Colonic mucosa (tissue), 4 donors: ENCODE measurements around the gene RING1. TPM values are rescaled to one million over a fixed set of nuclear protein-coding genes. Genes with fewer than 3 reads are reported as not detected.

ENCODE experiments used
- DNase-seq: peaks from one replicate; pipeline ENCODE4 v3.0.0-alpha.2; 2020
- H3K27ac ChIP-seq: fragments of 200-600 bp; one replicate; pipeline ENCODE4 v1.8.0; 2021
- H3K27me3 ChIP-seq: fragments of 200-600 bp; one replicate; pipeline ENCODE4 v1.8.0; 2021
- H3K36me3 ChIP-seq: fragments of 200-600 bp; one replicate; pipeline ENCODE4 v1.8.0; 2021
- H3K4me1 ChIP-seq: fragments of 200-600 bp; one replicate; pipeline ENCODE4 v1.8.0; 2021; ENCODE audit warnings: mild to moderate bottlenecking
- H3K4me3 ChIP-seq: fragments of 200-600 bp; one replicate; pipeline ENCODE4 v1.8.0; 2021
- H3K9ac ChIP-seq, 2 donors: one replicate each; pipeline ENCODE4 v1.7.0; 2013; ENCODE audit warnings: control low read depth in 2 of 2, low read depth in 2 of 2, low read length in 2 of 2
- H3K9me3 ChIP-seq: fragments of 200-600 bp; one replicate; pipeline ENCODE4 v1.8.0; 2021
- CTCF ChIP-seq: fragments of 200-600 bp; IDR thresholded peaks from one replicate; pipeline ENCODE4 v1.8.0; 2022; ENCODE audit warnings: antibody characterized with exemption, mild to moderate bottlenecking
- intact Hi-C: fragments of 100-400 bp; cut with DNase I; formaldehyde crosslinking; loops from one replicate; pipeline ENCODE4 v1.14.1; 2022
- total RNA-seq, 2 donors: library from RNA; stranded (reverse); fragmentation: NEBNext Ultra II Directional in 1 of 2; extraction: Animal tissue kit (Norgen Biotek cat#: 25700) in 1 of 2; gene quantifications; one replicate each; pipeline ENCODE4 v1.2.1, GENCODE V29; 2021
- donor health status: healthy.
- donor health status: DM: no; HTN: no; CAD: no.
- donor health status: DM: no; HTN: no; CAD: no.

Gene RING1
- total RNA-seq, 2 donors from 2014 or later = 24.8 to 30.9 TPM

DNA sequence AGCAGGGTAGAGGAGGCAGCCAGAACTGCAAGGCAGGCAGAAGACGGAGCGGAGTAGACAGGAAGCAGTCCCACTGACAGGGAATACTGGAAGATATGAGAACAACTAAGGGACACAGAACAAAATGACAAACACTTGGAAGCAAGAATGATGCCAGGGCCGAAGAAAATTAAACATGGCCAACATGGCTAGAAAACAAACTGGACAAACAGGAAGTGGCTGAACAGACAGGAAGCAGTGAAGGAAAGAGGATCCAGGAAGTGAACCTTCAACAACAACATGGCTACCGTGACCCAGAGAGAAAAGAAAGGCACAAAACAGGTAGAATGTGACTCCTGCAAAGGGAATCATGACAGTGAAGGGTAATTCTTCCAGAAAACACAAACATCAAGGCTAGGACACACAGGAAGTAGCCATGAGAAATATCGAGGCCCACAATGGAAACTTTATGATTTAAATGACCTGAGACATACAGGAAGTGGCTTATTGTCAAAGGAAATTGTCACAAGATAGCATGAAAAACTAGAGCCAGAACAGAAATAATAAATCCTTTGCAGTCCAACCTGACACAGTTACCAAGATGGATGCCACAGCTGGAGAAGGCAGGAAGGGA is 25.1 kb upstream of the RING1 start:
- Histone ChIP-seq H3K27me3 (no peaks in the 10 kb centered on the region), H3K4me3 (no peak overlapping the region), H3K9ac (no peak overlapping the region), H3K9me3 (no peaks in the 10 kb centered on the region), H3K27ac (no peak overlapping the region), H3K36me3 (no peaks in the 10 kb centered on the region), H3K4me1 (no peaks in the 10 kb centered on the region)
- DNase-seq = no peak
- intact Hi-C loops = no loop called here
- TF ChIP-seq CTCF = no peak

DNA sequence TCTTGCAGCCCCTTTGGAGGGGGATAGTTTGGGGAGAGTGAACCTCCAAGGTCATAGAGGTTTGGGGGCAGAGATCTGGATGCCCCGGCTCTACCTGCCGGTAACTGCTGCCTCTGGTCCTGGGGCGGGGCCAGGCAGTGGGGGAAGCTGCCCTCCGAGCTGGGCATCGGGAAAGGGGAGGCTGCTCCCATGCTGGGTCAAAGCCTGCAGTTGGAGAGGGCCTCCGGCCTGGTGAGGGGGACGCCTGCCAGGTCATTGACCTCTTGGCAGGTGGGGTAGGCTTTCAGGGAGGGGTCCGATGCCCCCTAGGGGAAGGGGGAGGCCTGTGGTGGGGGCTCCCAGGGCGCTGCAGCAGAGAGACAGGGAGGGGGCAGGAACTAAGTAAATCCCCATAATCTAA is 23.1 kb upstream of the RING1 start:
- Histone ChIP-seq H3K9ac (no peak overlapping the region), H3K36me3 (no peaks in the 10 kb centered on the region), H3K27me3 (no peaks in the 10 kb centered on the region), H3K4me1 (no peaks in the 10 kb centered on the region), H3K9me3 (no peaks in the 10 kb centered on the region), H3K4me3 (no peak overlapping the region), H3K27ac (no peak overlapping the region)
- no peak for TF ChIP-seq CTCF
- no peak for DNase-seq
- intact Hi-C loops = no loop called here

DNA sequence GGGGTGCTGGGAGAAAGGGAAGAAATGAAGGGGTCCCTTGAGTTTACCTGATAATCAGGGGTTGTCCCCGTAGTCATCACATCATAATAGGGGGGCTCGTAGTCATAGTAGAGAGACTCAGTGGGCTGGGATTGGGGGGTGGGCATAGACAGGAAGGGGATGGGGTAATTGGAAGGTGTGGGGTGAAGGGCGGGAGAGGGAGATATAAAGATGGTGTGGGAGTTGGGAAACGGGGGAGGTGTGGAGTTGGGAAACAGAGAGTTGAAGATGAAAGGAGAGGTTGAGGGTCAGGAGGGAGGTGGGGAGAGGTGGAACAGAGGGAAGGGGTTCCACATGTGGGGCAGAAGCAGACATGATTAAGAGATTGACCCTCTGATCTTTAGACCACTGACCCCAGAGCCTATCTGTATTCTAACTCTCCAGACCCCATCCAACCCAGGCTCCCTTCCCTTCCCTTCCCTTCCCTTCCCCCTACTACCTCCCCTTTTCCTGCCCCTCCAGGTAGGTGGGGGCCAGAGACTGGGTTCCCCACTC is 22.6 kb upstream of the RING1 start:
- no peak overlapping the region for H3K27ac ChIP-seq
- intact Hi-C loops = no loop called here
- peaks cover under 1% of the 10 kb centered on the region for H3K27me3 ChIP-seq
- no peak for DNase-seq
- H3K9ac ChIP-seq = no peak overlapping the region
- H3K4me1 ChIP-seq = no peaks in the 10 kb centered on the region
- H3K9me3 ChIP-seq = no peaks in the 10 kb centered on the region
- no peak overlapping the region for H3K4me3 ChIP-seq
- H3K36me3 ChIP-seq = no peaks in the 10 kb centered on the region
- TF ChIP-seq CTCF = no peak

DNA sequence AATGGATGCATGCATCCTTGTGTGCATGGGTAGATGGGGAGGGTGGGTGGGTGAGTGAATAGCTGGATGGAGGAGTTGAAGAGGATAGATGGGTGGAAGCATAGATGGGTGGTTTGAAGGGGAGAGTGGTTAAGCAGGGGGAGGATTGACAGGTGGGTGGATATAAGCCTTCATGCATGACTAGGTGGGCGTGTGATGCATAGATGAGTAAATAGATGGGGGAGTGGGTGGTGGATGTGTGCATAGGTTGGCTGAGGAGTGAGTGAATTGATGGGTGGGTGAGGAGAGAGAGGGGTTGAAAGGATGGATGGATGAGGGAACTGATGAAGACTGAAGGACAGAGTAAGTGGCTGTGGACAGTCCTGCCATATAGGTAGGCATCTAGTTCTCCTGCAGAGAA is 20.5 kb upstream of the RING1 start:
- Histone ChIP-seq H3K4me1 (peaks cover 6% of the 10 kb centered on the region), H3K27ac (no peak overlapping the region), H3K36me3 (no peaks in the 10 kb centered on the region), H3K27me3 (peaks cover 22% of the 10 kb centered on the region), H3K9ac (no peak overlapping the region), H3K4me3 (no peak overlapping the region), H3K9me3 (no peaks in the 10 kb centered on the region)
- no peak for TF ChIP-seq CTCF
- DNase-seq = no peak
- intact Hi-C loops = no loop called here

GRCh38 chr6:33189164-33189563 is 19.1 kb upstream of the RING1 start:
- peaks cover 24% of the 10 kb centered on the region for H3K27me3 ChIP-seq
- no peak for DNase-seq

More at GRCh38 chr6:33189164-33189563, 19.1 kb upstream of the RING1 start:
- no peak for TF ChIP-seq CTCF
- Histone ChIP-seq H3K27ac (no peak overlapping the region), H3K9me3 (no peaks in the 10 kb centered on the region), H3K36me3 (no peaks in the 10 kb centered on the region), H3K4me3 (no peak overlapping the region), H3K9ac (no peak overlapping the region), H3K4me1 (peaks cover 6% of the 10 kb centered on the region)
- intact Hi-C loops = no loop called here
